T47D (cell line): ENCODE measurements around the gene NTM.
"Not testable (repeated sequence)": the region's sequence is repeated elsewhere in the genome, so short reads cannot be mapped to it uniquely, and the experiment has no call there.

Source experiments
- DNase-seq, 2 experiments: peaks; one replicate each; pipeline versions ENCODE4 v3.0.0 to v3.0.0-alpha.2; 2011 to 2012; ENCODE audit warnings: low read depth in 1 of 2, low spot score in 1 of 2
- JUND ChIP-seq: IDR thresholded peaks from 2 replicates; pipeline ENCODE4 v1.6.1; 2012; ENCODE audit warnings: low read depth
- in situ Hi-C: cut with HindIII; loops from 2 replicates; pipeline ENCODE4 v1.10.0; 2016; ENCODE audit warnings: low sequenced_read_pairs, low pct_unique_long_range_greater_than_20kb

NTM gene

GRCh38 chr11:131370090-131370751 is at the start of gene NTM:
TSS of gene NTM (plus strand) at chr11:131370615.
- no peak for TF ChIP-seq JUND
- in situ Hi-C loops, result no loop called here
- DNase-seq, result peak in 1 of 2 experiments; percentile 21

GRCh38 chr11:131324921-131325570 is 45.4 kb upstream of the NTM start:
- TF ChIP-seq JUND, result no peak
- in situ Hi-C loops, result no loop called here
- DNase-seq, result no peak

GRCh38 chr11:131326829-131327228 is 43.6 kb upstream of the NTM start:
- in situ Hi-C loops, result no loop called here
- DNase-seq, result no peak
- no peak for TF ChIP-seq JUND

GRCh38 chr11:131327421-131327820 is 43.0 kb upstream of the NTM start:
- no peak for TF ChIP-seq JUND
- DNase-seq, result no peak
- in situ Hi-C loops, result no loop called here

- TF ChIP-seq JUND, result no peak
- in situ Hi-C loops, result no loop called here
Observed at GRCh38 chr11:131328843-131329242, 41.6 kb upstream of the NTM start.

GRCh38 chr11:131331010-131331409 is 39.4 kb upstream of the NTM start:
- in situ Hi-C loops, result no loop called here
- TF ChIP-seq JUND, result no peak
- no peak for DNase-seq

More at GRCh38 chr11:131328843-131329242, 41.6 kb upstream of the NTM start:
- no peak for DNase-seq

GRCh38 chr11:131331546-131331945 is 38.9 kb upstream of the NTM start:
- TF ChIP-seq JUND, result no peak
- in situ Hi-C loops, result no loop called here
- no peak for DNase-seq

- no peak for DNase-seq
- in situ Hi-C loops, result no loop called here
- TF ChIP-seq JUND, result no peak
Observed at GRCh38 chr11:131334601-131335000, 35.8 kb upstream of the NTM start.

- DNase-seq, in situ Hi-C loops: not testable (repeated sequence)
Observed at GRCh38 chr11:131341900-131342299, 28.5 kb upstream of the NTM start.

GRCh38 chr11:131342442-131342841 is 28.0 kb upstream of the NTM start:
- DNase-seq, in situ Hi-C loops: not testable (repeated sequence)

GRCh38 chr11:131345406-131345805 is 25.0 kb upstream of the NTM start:
- no peak for DNase-seq
- in situ Hi-C loops, result no loop called here
- TF ChIP-seq JUND, result no peak

- in situ Hi-C loops, result no loop called here
- no peak for TF ChIP-seq JUND
- no peak for DNase-seq
Observed at GRCh38 chr11:131349368-131350086, 20.9 kb upstream of the NTM start.

- TF ChIP-seq JUND, result no peak
- DNase-seq, result no peak
- in situ Hi-C loops, result no loop called here
Observed at GRCh38 chr11:131350872-131351271, 19.5 kb upstream of the NTM start.

- no peak for DNase-seq
- in situ Hi-C loops, result no loop called here
- TF ChIP-seq JUND, result no peak
Observed at GRCh38 chr11:131351848-131352247, 18.6 kb upstream of the NTM start.
